Measurements from ENCODE around the gene TYK2. TPM values are rescaled to one million over a fixed set of nuclear protein-coding genes. Genes with fewer than 3 reads are reported as not detected.

The TYK2 gene
- total RNA-seq, 1 experiment from 2014 or later, result 66.4 TPM

DNA sequence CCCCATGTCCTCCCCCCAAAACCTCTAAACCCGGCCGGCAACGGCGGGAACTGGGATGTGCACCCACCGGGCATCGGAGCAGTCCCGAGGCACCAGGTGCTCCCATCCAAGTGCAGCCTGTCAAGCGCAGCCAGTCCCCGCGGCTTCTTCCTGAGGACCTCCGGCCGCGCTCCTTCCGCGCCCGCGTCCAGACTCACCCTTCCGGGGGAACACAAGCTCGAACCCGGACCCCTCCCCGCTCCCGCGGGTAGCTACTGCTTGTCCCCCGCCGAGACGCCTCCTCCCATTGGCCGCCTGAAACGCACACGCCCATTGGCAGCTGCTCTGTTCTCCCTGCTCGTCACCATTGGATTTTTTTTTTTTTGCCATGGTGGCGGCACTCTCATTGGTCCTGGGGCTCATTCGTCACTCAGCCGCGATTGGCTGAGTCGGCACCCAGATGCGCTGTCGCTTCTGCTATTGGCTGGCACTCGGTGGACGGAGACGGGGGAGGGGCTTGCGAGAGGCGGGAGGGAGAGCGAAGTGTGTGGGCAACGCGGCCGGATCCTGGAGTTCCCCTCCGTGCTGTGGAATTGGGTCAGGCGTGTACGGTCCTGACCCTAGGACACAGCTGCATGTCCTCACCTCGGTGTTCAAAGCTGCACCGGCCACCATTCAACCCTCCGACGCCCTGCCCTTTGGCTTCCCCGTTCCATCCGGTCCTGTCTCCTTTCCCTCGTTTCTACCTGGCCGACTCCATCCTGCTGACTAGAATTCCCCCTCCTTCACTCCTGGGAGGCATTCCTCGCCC, at the start of gene TYK2 (continued):
- TF ChIP-seq HMGXB4 (CRISPR knock-in tag; IDR thresholded peaks at IDR 0.05), result no peak
- no peak for TF ChIP-seq SMAD3 (CRISPR knock-in tag; IDR thresholded peaks at IDR 0.05; ENCODE audit: borderline replicate concordance)
- TF ChIP-seq ELF4 (CRISPR knock-in tag; IDR thresholded peaks at IDR 0.05; ENCODE audit: low read depth), result no peak
- TF ChIP-seq FOXP1 (CRISPR knock-in tag; IDR thresholded peaks at IDR 0.05; ENCODE audit: borderline replicate concordance), result peak; percentile 72; the same call in 1 of the 2 replicates
- TF ChIP-seq ZBTB21 (CRISPR knock-in tag; IDR thresholded peaks at IDR 0.05; ENCODE audit: borderline replicate concordance), result no peak
- TF ChIP-seq GTF2I (CRISPR knock-in tag; conservative IDR thresholded peaks at IDR 0.05), result 0 out of 2 replicates have a peak, but pooled peaks have one; percentile 13
- peak; percentile 18; the same call in 1 of the 2 replicates for TF ChIP-seq GABPB1 (CRISPR knock-in tag; IDR thresholded peaks at IDR 0.05)
- TF ChIP-seq CDX4 (CRISPR knock-in tag; IDR thresholded peaks at IDR 0.05; ENCODE audit: borderline replicate concordance), result no peak
- no peak for TF ChIP-seq JAZF1 (CRISPR knock-in tag; IDR thresholded peaks at IDR 0.05)
- no peak for TF ChIP-seq MLX (CRISPR knock-in tag; IDR thresholded peaks at IDR 0.05)
- no peak for TF ChIP-seq NR2C2 (CRISPR knock-in tag; IDR thresholded peaks at IDR 0.05)
- TF ChIP-seq, protein P1, sequence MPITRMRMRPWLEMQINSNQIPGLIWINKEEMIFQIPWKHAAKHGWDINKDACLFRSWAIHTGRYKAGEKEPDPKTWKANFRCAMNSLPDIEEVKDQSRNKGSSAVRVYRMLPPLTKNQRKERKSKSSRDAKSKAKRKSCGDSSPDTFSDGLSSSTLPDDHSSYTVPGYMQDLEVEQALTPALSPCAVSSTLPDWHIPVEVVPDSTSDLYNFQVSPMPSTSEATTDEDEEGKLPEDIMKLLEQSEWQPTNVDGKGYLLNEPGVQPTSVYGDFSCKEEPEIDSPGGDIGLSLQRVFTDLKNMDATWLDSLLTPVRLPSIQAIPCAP (CRISPR knock-in tag; IDR thresholded peaks at IDR 0.05), result 0 out of 2 replicates have a peak, but pooled peaks have one; percentile 25
- TF ChIP-seq ZNF138 (CRISPR knock-in tag; conservative IDR thresholded peaks at IDR 0.05), result no peak
- TF ChIP-seq TEAD1 (CRISPR knock-in tag; IDR thresholded peaks at IDR 0.05), result no peak
- TF ChIP-seq, protein P2, sequence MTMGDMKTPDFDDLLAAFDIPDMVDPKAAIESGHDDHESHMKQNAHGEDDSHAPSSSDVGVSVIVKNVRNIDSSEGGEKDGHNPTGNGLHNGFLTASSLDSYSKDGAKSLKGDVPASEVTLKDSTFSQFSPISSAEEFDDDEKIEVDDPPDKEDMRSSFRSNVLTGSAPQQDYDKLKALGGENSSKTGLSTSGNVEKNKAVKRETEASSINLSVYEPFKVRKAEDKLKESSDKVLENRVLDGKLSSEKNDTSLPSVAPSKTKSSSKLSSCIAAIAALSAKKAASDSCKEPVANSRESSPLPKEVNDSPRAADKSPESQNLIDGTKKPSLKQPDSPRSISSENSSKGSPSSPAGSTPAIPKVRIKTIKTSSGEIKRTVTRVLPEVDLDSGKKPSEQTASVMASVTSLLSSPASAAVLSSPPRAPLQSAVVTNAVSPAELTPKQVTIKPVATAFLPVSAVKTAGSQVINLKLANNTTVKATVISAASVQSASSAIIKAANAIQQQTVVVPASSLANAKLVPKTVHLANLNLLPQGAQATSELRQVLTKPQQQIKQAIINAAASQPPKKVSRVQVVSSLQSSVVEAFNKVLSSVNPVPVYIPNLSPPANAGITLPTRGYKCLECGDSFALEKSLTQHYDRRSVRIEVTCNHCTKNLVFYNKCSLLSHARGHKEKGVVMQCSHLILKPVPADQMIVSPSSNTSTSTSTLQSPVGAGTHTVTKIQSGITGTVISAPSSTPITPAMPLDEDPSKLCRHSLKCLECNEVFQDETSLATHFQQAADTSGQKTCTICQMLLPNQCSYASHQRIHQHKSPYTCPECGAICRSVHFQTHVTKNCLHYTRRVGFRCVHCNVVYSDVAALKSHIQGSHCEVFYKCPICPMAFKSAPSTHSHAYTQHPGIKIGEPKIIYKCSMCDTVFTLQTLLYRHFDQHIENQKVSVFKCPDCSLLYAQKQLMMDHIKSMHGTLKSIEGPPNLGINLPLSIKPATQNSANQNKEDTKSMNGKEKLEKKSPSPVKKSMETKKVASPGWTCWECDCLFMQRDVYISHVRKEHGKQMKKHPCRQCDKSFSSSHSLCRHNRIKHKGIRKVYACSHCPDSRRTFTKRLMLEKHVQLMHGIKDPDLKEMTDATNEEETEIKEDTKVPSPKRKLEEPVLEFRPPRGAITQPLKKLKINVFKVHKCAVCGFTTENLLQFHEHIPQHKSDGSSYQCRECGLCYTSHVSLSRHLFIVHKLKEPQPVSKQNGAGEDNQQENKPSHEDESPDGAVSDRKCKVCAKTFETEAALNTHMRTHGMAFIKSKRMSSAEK (CRISPR knock-in tag; IDR thresholded peaks at IDR 0.05; ENCODE audit: borderline replicate concordance), result no peak
- no peak; the same call in none of the 2 replicates for TF ChIP-seq MYBL2 (CRISPR knock-in tag; IDR thresholded peaks at IDR 0.05)
- no peak for TF ChIP-seq ZNF671 (CRISPR knock-in tag; IDR thresholded peaks at IDR 0.05)
- TF ChIP-seq, protein P3, sequence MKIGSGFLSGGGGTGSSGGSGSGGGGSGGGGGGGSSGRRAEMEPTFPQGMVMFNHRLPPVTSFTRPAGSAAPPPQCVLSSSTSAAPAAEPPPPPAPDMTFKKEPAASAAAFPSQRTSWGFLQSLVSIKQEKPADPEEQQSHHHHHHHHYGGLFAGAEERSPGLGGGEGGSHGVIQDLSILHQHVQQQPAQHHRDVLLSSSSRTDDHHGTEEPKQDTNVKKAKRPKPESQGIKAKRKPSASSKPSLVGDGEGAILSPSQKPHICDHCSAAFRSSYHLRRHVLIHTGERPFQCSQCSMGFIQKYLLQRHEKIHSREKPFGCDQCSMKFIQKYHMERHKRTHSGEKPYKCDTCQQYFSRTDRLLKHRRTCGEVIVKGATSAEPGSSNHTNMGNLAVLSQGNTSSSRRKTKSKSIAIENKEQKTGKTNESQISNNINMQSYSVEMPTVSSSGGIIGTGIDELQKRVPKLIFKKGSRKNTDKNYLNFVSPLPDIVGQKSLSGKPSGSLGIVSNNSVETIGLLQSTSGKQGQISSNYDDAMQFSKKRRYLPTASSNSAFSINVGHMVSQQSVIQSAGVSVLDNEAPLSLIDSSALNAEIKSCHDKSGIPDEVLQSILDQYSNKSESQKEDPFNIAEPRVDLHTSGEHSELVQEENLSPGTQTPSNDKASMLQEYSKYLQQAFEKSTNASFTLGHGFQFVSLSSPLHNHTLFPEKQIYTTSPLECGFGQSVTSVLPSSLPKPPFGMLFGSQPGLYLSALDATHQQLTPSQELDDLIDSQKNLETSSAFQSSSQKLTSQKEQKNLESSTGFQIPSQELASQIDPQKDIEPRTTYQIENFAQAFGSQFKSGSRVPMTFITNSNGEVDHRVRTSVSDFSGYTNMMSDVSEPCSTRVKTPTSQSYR (CRISPR knock-in tag; IDR thresholded peaks at IDR 0.05), result 0 out of 2 replicates have a peak, but pooled peaks have one; percentile 38
- TF ChIP-seq FOXJ3 (CRISPR knock-in tag; IDR thresholded peaks at IDR 0.05; ENCODE audit: borderline replicate concordance), result no peak
- TF ChIP-seq NFE2L1 (CRISPR knock-in tag; IDR thresholded peaks at IDR 0.05), result peak; percentile 47; the same call in 1 of the 2 replicates
- no peak for TF ChIP-seq ZMAT4 (CRISPR knock-in tag; IDR thresholded peaks at IDR 0.05)
- TF ChIP-seq, protein P4, sequence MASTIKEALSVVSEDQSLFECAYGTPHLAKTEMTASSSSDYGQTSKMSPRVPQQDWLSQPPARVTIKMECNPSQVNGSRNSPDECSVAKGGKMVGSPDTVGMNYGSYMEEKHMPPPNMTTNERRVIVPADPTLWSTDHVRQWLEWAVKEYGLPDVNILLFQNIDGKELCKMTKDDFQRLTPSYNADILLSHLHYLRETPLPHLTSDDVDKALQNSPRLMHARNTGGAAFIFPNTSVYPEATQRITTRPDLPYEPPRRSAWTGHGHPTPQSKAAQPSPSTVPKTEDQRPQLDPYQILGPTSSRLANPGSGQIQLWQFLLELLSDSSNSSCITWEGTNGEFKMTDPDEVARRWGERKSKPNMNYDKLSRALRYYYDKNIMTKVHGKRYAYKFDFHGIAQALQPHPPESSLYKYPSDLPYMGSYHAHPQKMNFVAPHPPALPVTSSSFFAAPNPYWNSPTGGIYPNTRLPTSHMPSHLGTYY (CRISPR knock-in tag; IDR thresholded peaks at IDR 0.05), result no peak
- TF ChIP-seq, protein P5, sequence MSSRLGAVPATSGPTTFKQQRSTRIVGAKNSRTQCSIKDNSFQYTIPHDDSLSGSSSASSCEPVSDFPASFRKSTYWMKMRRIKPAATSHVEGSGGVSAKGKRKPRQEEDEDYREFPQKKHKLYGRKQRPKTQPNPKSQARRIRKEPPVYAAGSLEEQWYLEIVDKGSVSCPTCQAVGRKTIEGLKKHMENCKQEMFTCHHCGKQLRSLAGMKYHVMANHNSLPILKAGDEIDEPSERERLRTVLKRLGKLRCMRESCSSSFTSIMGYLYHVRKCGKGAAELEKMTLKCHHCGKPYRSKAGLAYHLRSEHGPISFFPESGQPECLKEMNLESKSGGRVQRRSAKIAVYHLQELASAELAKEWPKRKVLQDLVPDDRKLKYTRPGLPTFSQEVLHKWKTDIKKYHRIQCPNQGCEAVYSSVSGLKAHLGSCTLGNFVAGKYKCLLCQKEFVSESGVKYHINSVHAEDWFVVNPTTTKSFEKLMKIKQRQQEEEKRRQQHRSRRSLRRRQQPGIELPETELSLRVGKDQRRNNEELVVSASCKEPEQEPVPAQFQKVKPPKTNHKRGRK (CRISPR knock-in tag; IDR thresholded peaks at IDR 0.05; ENCODE audit: borderline replicate concordance), result no peak
